WERI-Rb-1 (cell line): Measurements from ENCODE around the gene PFDN1.

Source experiments
- DNase-seq: peaks from one replicate; pipeline ENCODE4 v3.0.0-alpha.2; 2020
- H3K27ac ChIP-seq: fragments of 250-450 bp; sonication (Bioruptor Pico); 2 replicates; pipeline ENCODE4 v1.5.1; 2020; ENCODE audit warnings: mild to moderate bottlenecking, moderate library complexity
- H3K27me3 ChIP-seq: fragments of 250-450 bp; sonication (Bioruptor Pico); 2 replicates; pipeline ENCODE4 v1.5.1; 2021; ENCODE audit warnings: mild to moderate bottlenecking, low read depth, moderate library complexity; ENCODE audit not compliant: insufficient read depth, severe bottlenecking
- H3K36me3 ChIP-seq: fragments of 250-450 bp; sonication (Bioruptor Pico); 2 replicates; pipeline ENCODE4 v1.5.1; 2020; ENCODE audit warnings: mild to moderate bottlenecking, moderate library complexity
- H3K4me3 ChIP-seq: 2 replicates; pipeline ENCODE4 v1.5.1; 2011; ENCODE audit warnings: low read depth, mild to moderate bottlenecking, control low read depth, low read length
- H3K9me3 ChIP-seq: fragments of 250-450 bp; sonication (Bioruptor Pico); 2 replicates; pipeline ENCODE4 v1.5.1; 2021; ENCODE audit warnings: mild to moderate bottlenecking, moderate library complexity; ENCODE audit not compliant: severe bottlenecking
- CTCF ChIP-seq: IDR thresholded peaks from 2 replicates; pipeline ENCODE4 v1.5.1; 2011; ENCODE audit warnings: low read depth, mild to moderate bottlenecking, control low read depth, inconsistent platforms, low read length

PFDN1 gene

GRCh38 chr5:140336388-140336787 lies 33.5 kb upstream of the PFDN1 start:
- DNase-seq = no peak
- TF ChIP-seq CTCF = no peak
- no peaks in the 10 kb centered on the region for H3K9me3 ChIP-seq
- H3K4me3 ChIP-seq = no peak overlapping the region
- no peaks in the 10 kb centered on the region for H3K27me3 ChIP-seq
- no peak overlapping the region for H3K27ac ChIP-seq
- H3K36me3 ChIP-seq = no peaks in the 10 kb centered on the region

- DNase-seq = no peak
- no peaks in the 10 kb centered on the region for H3K27me3 ChIP-seq
- no peaks in the 10 kb centered on the region for H3K9me3 ChIP-seq
- H3K4me3 ChIP-seq = no peak overlapping the region
- no peaks in the 10 kb centered on the region for H3K36me3 ChIP-seq
- no peak overlapping the region for H3K27ac ChIP-seq
- no peak for TF ChIP-seq CTCF
These were observed 28.7 kb upstream of the PFDN1 start for GRCh38 chr5:140331638-140332037.

GRCh38 chr5:140329739-140330481 lies 27.0 kb upstream of the PFDN1 start:
- no peak for TF ChIP-seq CTCF
- Histone ChIP-seq H3K27me3 (no peaks in the 10 kb centered on the region), H3K27ac (no peak overlapping the region), H3K9me3 (no peaks in the 10 kb centered on the region), H3K36me3 (no peaks in the 10 kb centered on the region), H3K4me3 (no peak overlapping the region)
- DNase-seq = no peak

GRCh38 chr5:140328036-140328764 lies 25.3 kb upstream of the PFDN1 start:
- Histone ChIP-seq H3K27me3 (no peaks in the 10 kb centered on the region), H3K4me3 (no peak overlapping the region), H3K9me3 (no peaks in the 10 kb centered on the region), H3K27ac (no peak overlapping the region), H3K36me3 (no peaks in the 10 kb centered on the region)
- no peak for DNase-seq
- TF ChIP-seq CTCF = no peak

- Histone ChIP-seq H3K4me3 (no peak overlapping the region), H3K36me3 (no peaks in the 10 kb centered on the region), H3K27me3 (no peaks in the 10 kb centered on the region), H3K9me3 (no peaks in the 10 kb centered on the region), H3K27ac (no peak overlapping the region)
- no peak for TF ChIP-seq CTCF
- DNase-seq = no peak
These were observed 24.7 kb upstream of the PFDN1 start for GRCh38 chr5:140327589-140327988.
